Breast epithelium (tissue), 4 donors: ENCODE results near the gene GSTT4. TPM values are rescaled to one million over a fixed set of nuclear protein-coding genes. Genes with fewer than 3 reads are reported as not detected.
"Not testable (repeated sequence)": the region's sequence is repeated elsewhere in the genome, so short reads cannot be mapped to it uniquely, and the experiment has no call there.

Source experiments
- DNase-seq, 2 donors: peaks; one replicate each; pipeline ENCODE4 v3.0.0-alpha.2; 2019; ENCODE audit warnings: low spot score in 2 of 2
- H3K27ac ChIP-seq, 2 donors: fragments of 200-600 bp; sonication (generic) in 1 of 2; one replicate each; pipeline ENCODE4 v1.5.1; 2016 to 2019; ENCODE audit warnings: mild to moderate bottlenecking in 1 of 2
- H3K27me3 ChIP-seq, 2 donors: fragments of 200-600 bp; sonication (generic) in 1 of 2; one replicate each; pipeline versions ENCODE4 v1.5.1 to v1.6.0; 2017 to 2019; ENCODE audit warnings: control low read depth in 1 of 2, mild to moderate bottlenecking in 1 of 2
- H3K36me3 ChIP-seq: fragments of 200-600 bp; one replicate; pipeline ENCODE4 v1.5.1; 2019
- H3K4me1 ChIP-seq, 2 donors: fragments of 200-600 bp; sonication (generic); one replicate each; pipeline ENCODE4 v1.5.1; 2016 to 2019; ENCODE audit warnings: control low read depth in 1 of 2
- H3K4me3 ChIP-seq, 3 donors: fragments of 200-600 bp; sonication (generic); 1 replicate in 2 of 3; 2 replicates in 1 of 3; pipeline ENCODE4 v1.5.1; 2016 to 2019; ENCODE audit warnings: mild to moderate bottlenecking in 3 of 3, moderate library complexity in 2 of 3
- H3K9me3 ChIP-seq, 2 donors: fragments of 200-600 bp; sonication (generic) in 1 of 2; one replicate each; pipeline ENCODE4 v1.5.1; 2016 to 2019; ENCODE audit warnings: control low read depth in 1 of 2
- intact Hi-C: fragments of 100-400 bp; cut with DNase I; formaldehyde crosslinking; loops from one replicate; pipeline ENCODE4 v1.15.1; 2023; ENCODE audit warnings: low total_unique reads
- total RNA-seq, 3 donors: library from RNA; depleted of rRNA; stranded (reverse); fragments of >200 nt; gene quantifications; one replicate each; pipeline ENCODE4 v1.1.0, GENCODE V29; 2016

Gene GSTT4
- total RNA-seq, 3 donors from 2014 or later: not detected

DNA sequence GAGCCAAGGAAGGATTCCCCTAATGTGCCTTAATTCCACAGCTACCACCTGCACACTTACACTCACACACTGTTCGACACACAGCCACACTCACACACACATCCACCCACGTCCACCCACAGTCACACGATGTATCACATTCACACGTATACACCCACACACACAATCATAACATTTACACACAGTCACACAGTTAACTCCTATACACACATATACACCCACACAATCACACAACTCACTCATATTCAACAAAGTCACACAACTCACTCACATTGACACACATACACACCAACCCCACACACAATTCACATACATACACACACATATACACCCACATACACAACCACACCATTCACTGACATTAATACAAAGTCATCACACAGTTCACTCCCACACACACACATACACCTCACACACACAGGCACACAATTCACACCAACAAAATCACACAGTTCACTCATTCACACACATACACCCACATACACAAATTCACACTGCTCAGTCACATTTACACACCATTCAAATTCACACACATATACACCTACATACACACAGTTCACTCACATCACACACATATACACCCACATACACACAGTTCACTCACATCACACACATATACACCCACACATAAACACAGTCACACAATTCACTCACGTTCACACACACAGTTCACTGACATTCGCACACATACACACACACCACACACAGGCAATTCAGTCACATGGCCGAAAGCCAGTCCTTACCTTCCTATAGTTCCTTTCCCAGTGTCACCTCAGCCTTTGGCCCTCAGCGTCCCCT is 50.9 kb downstream of the GSTT4 start:
- H3K4me1 ChIP-seq, H3K27me3 ChIP-seq, intact Hi-C loops, H3K9me3 ChIP-seq, H3K4me3 ChIP-seq, DNase-seq, H3K36me3 ChIP-seq, H3K27ac ChIP-seq: not testable (repeated sequence)

DNA sequence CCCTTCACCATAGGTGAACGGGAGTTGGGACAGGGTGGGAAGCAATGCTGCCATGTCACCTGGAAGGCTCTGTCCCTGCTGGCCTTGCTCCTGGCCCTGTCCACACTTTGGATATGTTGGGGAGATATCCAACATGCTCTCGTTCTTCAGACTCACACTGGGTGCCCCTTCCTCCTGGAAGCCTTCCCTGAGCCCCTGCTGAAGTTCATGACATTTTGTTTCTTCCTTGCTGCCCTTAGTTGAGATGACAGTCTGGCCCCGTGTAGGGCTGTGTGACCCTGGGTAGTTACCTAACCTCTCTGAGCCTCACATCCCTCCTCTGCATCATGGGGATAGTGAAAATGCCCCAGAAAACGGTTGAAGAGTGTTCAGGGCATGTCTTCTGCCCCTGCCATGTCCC is 51.8 kb downstream of the GSTT4 start:
- H3K27ac ChIP-seq, H3K27me3 ChIP-seq, H3K9me3 ChIP-seq, H3K4me3 ChIP-seq, DNase-seq, H3K4me1 ChIP-seq, intact Hi-C loops, H3K36me3 ChIP-seq: not testable (repeated sequence)

DNA sequence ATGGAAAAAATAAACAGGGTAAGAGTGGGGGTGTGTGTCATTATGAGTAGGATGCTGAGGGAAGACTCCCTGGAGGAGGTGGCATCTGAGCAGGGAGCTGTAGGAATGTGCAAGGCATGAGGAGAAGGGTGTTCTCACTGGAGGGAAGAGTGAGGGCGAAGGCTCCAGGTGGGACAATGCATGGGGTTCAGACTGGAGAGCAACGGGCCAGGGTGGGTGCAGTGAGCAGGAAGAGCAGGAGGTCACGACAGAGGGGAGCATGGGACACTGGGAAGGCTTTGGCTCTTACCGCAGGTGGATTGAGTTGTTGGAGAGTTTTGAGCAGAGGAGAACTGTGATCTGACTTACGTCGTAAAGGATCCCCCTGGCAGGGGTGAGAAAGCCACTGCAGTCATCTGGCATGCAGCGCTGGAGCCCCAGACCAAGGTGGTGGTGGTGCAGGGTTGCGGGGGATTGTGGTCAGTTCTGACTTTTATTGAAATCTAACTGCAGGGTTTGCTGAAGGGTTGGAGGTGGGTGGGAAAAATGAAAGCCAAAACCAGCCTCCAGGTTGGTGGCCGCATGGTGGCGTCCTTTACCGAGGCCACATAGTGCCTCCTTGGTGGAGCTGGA is 52.4 kb downstream of the GSTT4 start:
- H3K27ac ChIP-seq, DNase-seq, H3K4me3 ChIP-seq, H3K9me3 ChIP-seq, intact Hi-C loops, H3K4me1 ChIP-seq, H3K36me3 ChIP-seq, H3K27me3 ChIP-seq: not testable (repeated sequence)

DNA sequence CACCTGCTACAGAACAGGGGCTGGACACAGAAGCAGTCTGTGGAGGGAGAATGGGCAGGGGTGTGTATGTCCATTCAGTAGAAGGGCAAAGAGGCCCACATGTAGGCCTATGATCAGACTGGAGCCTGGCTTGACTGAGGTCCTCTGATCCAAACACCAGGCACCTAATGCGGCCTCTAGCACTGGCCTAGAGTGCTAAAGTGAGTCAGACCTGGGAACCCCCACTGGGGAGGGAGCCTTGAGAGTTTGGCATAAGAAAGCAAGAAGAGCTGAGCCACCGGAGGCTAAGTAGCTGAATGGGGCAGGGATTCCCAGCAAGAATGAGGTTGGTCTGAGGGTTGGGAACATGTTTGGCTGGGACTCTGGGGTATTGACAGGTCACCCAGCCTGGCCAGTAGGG is 53.9 kb downstream of the GSTT4 start:
- H3K27ac ChIP-seq, H3K4me3 ChIP-seq, H3K9me3 ChIP-seq, H3K4me1 ChIP-seq, intact Hi-C loops, DNase-seq, H3K27me3 ChIP-seq, H3K36me3 ChIP-seq: not testable (repeated sequence)

DNA sequence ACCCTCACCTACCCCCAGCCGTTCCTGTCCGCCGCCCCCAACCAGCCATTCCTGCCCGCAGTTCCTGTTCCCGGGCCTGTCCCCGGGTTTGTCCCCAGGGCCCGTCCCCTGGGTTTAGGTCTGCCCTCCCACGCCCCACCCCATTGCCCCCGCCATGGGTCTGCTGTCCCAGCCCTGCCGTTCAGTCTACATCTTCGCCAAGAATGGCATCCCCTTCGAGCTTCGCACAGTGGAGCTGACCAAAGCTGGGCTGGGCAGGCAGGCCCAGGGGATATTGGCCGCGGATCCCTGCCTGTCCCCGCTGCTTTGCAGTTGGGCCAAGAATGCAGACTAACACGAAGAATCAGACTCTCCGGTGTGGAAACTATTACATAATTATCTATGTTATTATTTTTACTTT is 55.5 kb downstream of the GSTT4 start:
- intact Hi-C loops, DNase-seq, H3K4me3 ChIP-seq: not testable (repeated sequence)

More for the DNA sequence above, 55.5 kb downstream of the GSTT4 start:
- not testable (repeated sequence) for H3K27me3 ChIP-seq, H3K27ac ChIP-seq, H3K4me1 ChIP-seq, H3K9me3 ChIP-seq, H3K36me3 ChIP-seq

Other genes with a start within 250 kb of the GSTT4 start
- gene C22orf15, start 242.5 kb downstream of the GSTT4 start, total RNA-seq: not detected
- gene CHCHD10, start 237.5 kb downstream of the GSTT4 start, total RNA-seq: 10 to 100 TPM in 2 of 3 donors, 1 to 10 TPM in 1; 5.6 to 22.8 (median 21.4) TPM
- 1 to 10 TPM; 1.9 to 6.2 (median 4.8) TPM for gene MMP11, start 232.6 kb downstream of the GSTT4 start, total RNA-seq
- gene SMARCB1, start 218.5 kb downstream of the GSTT4 start, total RNA-seq: 10 to 100 TPM; 34.6 to 60.2 (median 50.1) TPM
- 1 to 10 TPM in 2 of 3 donors, under 1 TPM in 1; 0.48 to 6.6 (median 2.8) TPM for gene DERL3, start 166.4 kb downstream of the GSTT4 start, total RNA-seq
- gene SLC2A11, start 147.6 kb downstream of the GSTT4 start, total RNA-seq: 10 to 100 TPM; 10.2 to 17.0 (median 13.1) TPM
- 100 to 1,000 TPM; 191 to 466 (median 261) TPM for gene MIF, start 111.1 kb downstream of the GSTT4 start, total RNA-seq
- gene GSTT2B, start 44.3 kb downstream of the GSTT4 start, total RNA-seq: 10 to 100 TPM in 1 of 3 donors, 1 to 10 TPM in 2; 4.3 to 16.1 (median 4.3) TPM
- 1 to 10 TPM in 2 of 3 donors, not detected in 1; 1.0 to 1.3 TPM for gene DDTL, start 38.6 kb downstream of the GSTT4 start, total RNA-seq
- 100 to 1,000 TPM; 122 to 146 (median 136) TPM for gene DDT, start 31.0 kb downstream of the GSTT4 start, total RNA-seq
- not detected for gene GSTT2, start 25.3 kb downstream of the GSTT4 start, total RNA-seq
- gene CABIN1, start 5.9 kb upstream of the GSTT4 start, total RNA-seq: 10 to 100 TPM; 24.3 to 56.7 (median 50.8) TPM
- 1 to 10 TPM in 2 of 3 donors, under 1 TPM in 1; 0.80 to 7.9 (median 5.6) TPM for gene SUSD2, start 176.0 kb upstream of the GSTT4 start, total RNA-seq
- gene GGT5, start 239.6 kb upstream of the GSTT4 start, total RNA-seq: 100 to 1,000 TPM in 1 of 3 donors, 10 to 100 TPM in 2; 27.1 to 114 (median 61.0) TPM